HPDE6-E6E7 (cell line): ENCODE measurements around the gene PIGL.

Source experiments
- DNase-seq: peaks from one replicate; pipeline ENCODE4 v3.0.0; 2011; ENCODE audit warnings: missing footprints; ENCODE audit errors: extremely low spot score

PIGL gene

GRCh38 chr17:16352667-16353316 is 135.8 kb downstream of the PIGL start:
- DNase-seq, result no peak

- DNase-seq, result no peak
These were observed 136.5 kb downstream of the PIGL start, which contains the start of gene CENPV for GRCh38 chr17:16353317-16354174. Gene CENPV, minus strand, starts transcription at chr17:16353469. Its CDS starts 33 bp downstream, at chr17:16353436.

GRCh38 chr17:16354585-16354984 is 137.6 kb downstream of the PIGL start:
- DNase-seq, result no peak

- no peak for DNase-seq
These were observed 141.4 kb downstream of the PIGL start for GRCh38 chr17:16358394-16358793.

- no peak for DNase-seq
These were observed 144.9 kb downstream of the PIGL start for GRCh38 chr17:16361874-16362273.

GRCh38 chr17:16363749-16364536 is 146.9 kb downstream of the PIGL start:
- DNase-seq, result no peak

GRCh38 chr17:16364625-16365024 is 147.6 kb downstream of the PIGL start:
- no peak for DNase-seq

- peak; percentile 20 for DNase-seq
These were observed 154.7 kb downstream of the PIGL start for GRCh38 chr17:16371742-16372141.

- no peak for DNase-seq
These were observed 157.3 kb downstream of the PIGL start for GRCh38 chr17:16374146-16374938.
